Thyroid gland (tissue), 4 donors: ENCODE results near the gene DDIT3.

Experiments
- POLR2A ChIP-seq, 2 donors: fragments of 450-650 bp; IDR thresholded peaks; one replicate each; pipeline ENCODE4 v1.6.1; 2017; ENCODE audit warnings: antibody characterized with exemption in 2 of 2, mild to moderate bottlenecking in 2 of 2, moderate library complexity in 1 of 2
- TF ChIP-seq, protein P1 (sequence below), 6 experiments: fragments of 200-600 bp in 3 of 6; fragments of 450-650 bp in 3 of 6; sonication (generic) in 3 of 6; IDR thresholded peaks; one replicate each; pipeline ENCODE4 v1.5.1; 2016 to 2019; ENCODE audit warnings: antibody characterized with exemption in 6 of 6, mild to moderate bottlenecking in 2 of 6, inconsistent platforms in 1 of 6, moderate library complexity in 1 of 6

DNA sequence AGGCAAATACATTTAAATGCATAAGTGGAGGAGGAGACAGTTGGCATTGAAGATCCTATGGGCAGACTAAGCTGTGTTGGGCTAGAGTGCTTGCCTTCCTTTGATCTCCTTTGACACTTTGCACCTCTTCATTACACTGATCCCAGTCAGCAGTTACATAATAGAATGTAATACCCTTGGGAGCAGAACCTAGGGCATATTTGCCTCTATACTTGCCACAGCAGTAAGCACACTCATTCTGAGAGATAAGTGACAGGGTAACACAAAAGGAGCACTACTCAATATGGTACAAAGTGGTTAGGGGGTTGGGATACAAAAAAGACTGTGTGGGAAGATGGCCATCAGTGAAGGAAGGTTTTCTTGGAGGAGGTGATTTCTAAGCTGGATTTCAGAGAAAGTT, 23.5 kb downstream of the DDIT3 start:
- TF ChIP-seq, protein P1, sequence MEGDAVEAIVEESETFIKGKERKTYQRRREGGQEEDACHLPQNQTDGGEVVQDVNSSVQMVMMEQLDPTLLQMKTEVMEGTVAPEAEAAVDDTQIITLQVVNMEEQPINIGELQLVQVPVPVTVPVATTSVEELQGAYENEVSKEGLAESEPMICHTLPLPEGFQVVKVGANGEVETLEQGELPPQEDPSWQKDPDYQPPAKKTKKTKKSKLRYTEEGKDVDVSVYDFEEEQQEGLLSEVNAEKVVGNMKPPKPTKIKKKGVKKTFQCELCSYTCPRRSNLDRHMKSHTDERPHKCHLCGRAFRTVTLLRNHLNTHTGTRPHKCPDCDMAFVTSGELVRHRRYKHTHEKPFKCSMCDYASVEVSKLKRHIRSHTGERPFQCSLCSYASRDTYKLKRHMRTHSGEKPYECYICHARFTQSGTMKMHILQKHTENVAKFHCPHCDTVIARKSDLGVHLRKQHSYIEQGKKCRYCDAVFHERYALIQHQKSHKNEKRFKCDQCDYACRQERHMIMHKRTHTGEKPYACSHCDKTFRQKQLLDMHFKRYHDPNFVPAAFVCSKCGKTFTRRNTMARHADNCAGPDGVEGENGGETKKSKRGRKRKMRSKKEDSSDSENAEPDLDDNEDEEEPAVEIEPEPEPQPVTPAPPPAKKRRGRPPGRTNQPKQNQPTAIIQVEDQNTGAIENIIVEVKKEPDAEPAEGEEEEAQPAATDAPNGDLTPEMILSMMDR (IDR thresholded peaks at IDR 0.05) = no peak
- no peak for TF ChIP-seq POLR2A (IDR thresholded peaks at IDR 0.05)
